Activated B cell treated with CpG ODN at 0.5 μM for 24 hours (primary cell): ENCODE data around the gene MOGAT3. TPM values are rescaled to one million over a fixed set of nuclear protein-coding genes. Genes with fewer than 3 reads are reported as not detected.
A peak's percentile ranks its signal among the peaks of the same experiment; 100 is the strongest.

Experiments used
- ATAC-seq: fragments of 200-7000 bp; cut with Tn5 transposase; one replicate; pipeline ENCODE4 v1.10.0; 2021; ENCODE audit warnings: low read depth, mild to moderate bottlenecking, moderate library complexity
- CTCF ChIA-PET: fragments of 350-600 bp; sonication (Branson Sonifier 250); formaldehyde crosslinking; loops from one replicate; lab custom pipeline; 2021; ENCODE audit warnings: antibody characterized with exemption; lab: Charles Lee
- POLR2A ChIA-PET: fragments of 350-600 bp; sonication (Branson Sonifier 250); formaldehyde crosslinking; loops from one replicate; lab custom pipeline; 2021; ENCODE audit warnings: antibody characterized with exemption; lab: Charles Lee
- DNase-seq: peaks from one replicate; pipeline ENCODE4 v3.0.0; 2022
- H3K27ac Mint-ChIP-seq: one replicate; pipeline ENCODE4 v1.8.0; 2020; ENCODE audit warnings: mixed read lengths
- H3K27me3 Mint-ChIP-seq: one replicate; pipeline ENCODE4 v1.8.0; 2021; ENCODE audit warnings: mixed read lengths
- H3K36me3 Mint-ChIP-seq: one replicate; pipeline ENCODE4 v1.8.0; 2021; ENCODE audit warnings: low read depth, mixed read lengths
- H3K4me1 Mint-ChIP-seq: one replicate; pipeline ENCODE4 v1.8.0; 2021; ENCODE audit warnings: mixed read lengths
- H3K4me3 Mint-ChIP-seq: one replicate; pipeline ENCODE4 v1.8.0; 2020; ENCODE audit warnings: mild to moderate bottlenecking, mixed read lengths
- H3K9me3 Mint-ChIP-seq: one replicate; pipeline ENCODE4 v1.8.0; 2020; ENCODE audit warnings: mixed read lengths
- CTCF ChIP-seq: fragments of 200-600 bp; IDR thresholded peaks from one replicate; pipeline ENCODE4 v1.8.0; 2022; ENCODE audit warnings: antibody characterized with exemption, mild to moderate bottlenecking
- intact Hi-C: fragments of 100-400 bp; cut with micrococcal nuclease; formaldehyde crosslinking; loops from one replicate; pipeline ENCODE4 v1.15.1; 2024
- total RNA-seq: library from RNA; stranded (reverse); gene quantifications from 2 replicates; pipeline ENCODE4 v1.2.3, GENCODE V29; 2022

Gene MOGAT3
- total RNA-seq, result not detected in 2 replicates

- DNase-seq (no peak), ATAC-seq (no peak)
- H3K4me1 Mint-ChIP-seq, result peaks cover 22% of the 10 kb centered on the region
- H3K27me3 Mint-ChIP-seq, result peaks cover 21% of the 10 kb centered on the region
- TF ChIP-seq CTCF, result no peak
- H3K36me3 Mint-ChIP-seq, result peaks cover 3% of the 10 kb centered on the region
- ChIA-PET CTCF (interaction anchor here (2.0 kb wide), 1 partner anchor 8 kb away, joined by 5 read pairs; no protein-coding TSS in a partner anchor), POLR2A (no interaction called here)
- peak within 1 kb of the TSS; percentile 38 for H3K4me3 Mint-ChIP-seq
- no peak within 1 kb of the TSS for H3K27ac Mint-ChIP-seq
- no peaks in the 10 kb centered on the region for H3K9me3 Mint-ChIP-seq
- intact Hi-C loops, result no loop called here
Observed at GRCh38 chr7:101200862-101201599, at the start of gene MOGAT3. Gene MOGAT3, minus strand, starts transcription at chr7:101201036. Its CDS starts 182 bp downstream, at chr7:101200854.

- intact Hi-C loops, result loop anchor here (5.0 to 10.0 kb wide), 3 partner anchors 816 to 1748 kb away; partner anchors contain the start of genes COPS6, PPP1R35, ZKSCAN5 and ZNF3
- Mint-ChIP-seq H3K36me3 (peaks cover 30% of the 10 kb centered on the region), H3K4me3 (peak overlapping the region; percentile 100), H3K27ac (peak overlapping the region; percentile 46), H3K9me3 (no peaks in the 10 kb centered on the region), H3K27me3 (no peaks in the 10 kb centered on the region), H3K4me1 (peaks cover 35% of the 10 kb centered on the region)
- ChIA-PET POLR2A (interaction anchor here (0.6 to 0.7 kb wide), 2 partner anchors 9 to 398 kb away, joined by 3 to 4 read pairs; no protein-coding TSS in a partner anchor), CTCF (no interaction called here)
- no peak for ATAC-seq
- no peak for TF ChIP-seq CTCF
- DNase-seq, result no peak
Observed at GRCh38 chr7:101250324-101250723, 49.5 kb upstream of the MOGAT3 start.

GRCh38 chr7:101248276-101248675 lies 47.4 kb upstream of the MOGAT3 start:
- TF ChIP-seq CTCF, result no peak
- DNase-seq (no peak), ATAC-seq (no peak)
- Mint-ChIP-seq H3K36me3 (peaks cover 35% of the 10 kb centered on the region), H3K9me3 (no peaks in the 10 kb centered on the region), H3K27ac (no peak overlapping the region), H3K4me3 (no peak overlapping the region), H3K4me1 (peaks cover 52% of the 10 kb centered on the region), H3K27me3 (no peaks in the 10 kb centered on the region)
- CTCF ChIA-PET, result interaction anchor here (1.1 kb wide), 1 partner anchor 34 kb away, joined by 4 read pairs; no protein-coding TSS in a partner anchor
- POLR2A ChIA-PET, result no interaction called here
- intact Hi-C loops, result no loop called here

GRCh38 chr7:101245147-101245668 lies 44.4 kb upstream of the MOGAT3 start:
- CTCF ChIA-PET, result interaction anchor here (0.9 to 4.9 kb wide), 4 partner anchors 28 to 106 kb away, joined by 3 to 55 read pairs (median 20); partner anchors contain the start of genes PLOD3 and ZNHIT1
- DNase-seq (no peak), ATAC-seq (no peak)
- Mint-ChIP-seq H3K36me3 (peaks cover 35% of the 10 kb centered on the region), H3K27me3 (no peaks in the 10 kb centered on the region), H3K9me3 (no peaks in the 10 kb centered on the region), H3K27ac (peak overlapping the region; percentile 95), H3K4me1 (peaks cover 46% of the 10 kb centered on the region), H3K4me3 (peak overlapping the region; percentile 95)
- POLR2A ChIA-PET, result interaction anchor here (0.6 to 3.0 kb wide), 4 partner anchors 28 to 1629 kb away, joined by 3 to 44 read pairs (median 6); partner anchors contain the start of genes PLOD3, SRRT, VGF and ZNHIT1
- intact Hi-C loops, result loop anchor here (2.0 kb wide), 3 partner anchors 38 to 76 kb away; partner anchors contain the start of gene IFT22
- no peak for TF ChIP-seq CTCF
